ENCODE measurements around the gene PRRT3. TPM values are rescaled to one million over a fixed set of nuclear protein-coding genes. Genes with fewer than 3 reads are reported as not detected.

Gene PRRT3
- total and polyA plus RNA-seq, 9 of the 15 experiments (the other 6 are each of a cell fraction or from before 2014, with no cell fraction given) = 0.06 to 1.9 (median 1.2) TPM

- TF ChIP-seq MAX (CRISPR knock-in tag; IDR thresholded peaks at IDR 0.05) = peak; percentile 26; the same call in 1 of the 2 replicates
Measured at GRCh38 chr3:9980251-9980650, 28.0 kb upstream of the PRRT3 start (continued).

GRCh38 chr3:9978710-9979305, 26.6 kb upstream of the PRRT3 start:
- H3K9ac ChIP-seq (ENCODE audit: insufficient read depth in 1 of 2, low read depth in 2 of 2, low read length in 2 of 2) = peak overlapping the region; percentile 70 to 94; a peak in 3 of 4 replicates
- in situ Hi-C loops (cut with MboI) = no loop called here
- POLR2A ChIA-PET = interaction anchor here (0.6 to 4.6 kb wide), 9 partner anchors 8 to 858 kb away, joined by 3 to 53 read pairs (median 5); partner anchors contain the start of gene EMC3
- TF ChIP-seq DLX4 (CRISPR knock-in tag; IDR thresholded peaks at IDR 0.05) = no peak
- TF ChIP-seq ZBTB26 (CRISPR knock-in tag; IDR thresholded peaks at IDR 0.05) = peak; percentile 32; the same call in 1 of the 2 replicates
- TF ChIP-seq MAZ (CRISPR knock-in tag; conservative IDR thresholded peaks at IDR 0.05 in 1 of 2, IDR thresholded peaks at IDR 0.05 in 1 of 2) = 0 out of 4 replicates have a peak, but pooled peaks of 1 of the 2 experiments have one; percentile 24
- TF ChIP-seq OTX1 (CRISPR knock-in tag; IDR thresholded peaks at IDR 0.05) = 0 out of 2 replicates have a peak, but pooled peaks have one; percentile 8
- TF ChIP-seq HES1 (IDR thresholded peaks at IDR 0.05; ENCODE audit: low read depth) = peak; percentile 35; the same call in 1 of the 2 replicates
- TF ChIP-seq HMBOX1 (IDR thresholded peaks at IDR 0.05) = peak; percentile 56; the same call in 1 of the 2 replicates
- TF ChIP-seq RBM39 (optimal IDR thresholded peaks at IDR 0.05; ENCODE audit: low read depth, low read length) = no peak
- TF ChIP-seq RCOR1 (IDR thresholded peaks at IDR 0.05; ENCODE audit: borderline replicate concordance in 1 of 2, low read depth in 2 of 2, low read length in 2 of 2) = peak in 1 of 2 experiments; percentile 91; a peak in 2 of 4 replicates
- 0 out of 2 replicates have a peak, but pooled peaks have one; percentile 72 for TF ChIP-seq LARP7 (IDR thresholded peaks at IDR 0.05)
- peak; percentile 91 for TF ChIP-seq MTA2 (IDR thresholded peaks at IDR 0.05; ENCODE audit: low read depth)
- peak; percentile 93 for TF ChIP-seq STAT5A (IDR thresholded peaks at IDR 0.05; ENCODE audit: borderline replicate concordance, low read length)
- TF ChIP-seq KDM1A (IDR thresholded peaks at IDR 0.05) = peak; percentile 78
- no peak for TF ChIP-seq SRF (CRISPR knock-in tag; IDR thresholded peaks at IDR 0.05)
- TF ChIP-seq HMGN3 (IDR thresholded peaks at IDR 0.05; ENCODE audit: borderline replicate concordance, extremely low read depth, insufficient read length, low read depth, low read length) = no peak
- TF ChIP-seq HNRNPLL (IDR thresholded peaks at IDR 0.05; ENCODE audit: low read depth, low read length, poor library complexity, severe bottlenecking) = no peak

More at GRCh38 chr3:9978710-9979305, 26.6 kb upstream of the PRRT3 start:
- H3K27ac ChIP-seq (ENCODE audit: extremely low read depth, low read depth, low read length) = peak overlapping the region; percentile 99
- intact Hi-C loops (cut with micrococcal nuclease) = no loop called here
- DNase-seq (ENCODE audit: extremely low read depth in 1 of 4, low spot score in 3 of 4) (peak; percentile 31 to 85 (median 54)), FAIRE-seq (peak; percentile 75), ATAC-seq (peak; percentile 74)
- H3K36me3 ChIP-seq (ENCODE audit: control insufficient read depth, insufficient read depth, low read length) = peaks cover 63% of the 10 kb centered on the region
- peaks cover 75% of the 10 kb centered on the region for H3K79me2 ChIP-seq (ENCODE audit: control insufficient read depth, insufficient read depth, low read length)
- H3K4me2 ChIP-seq (ENCODE audit: insufficient read depth, low read length) = peak overlapping the region; percentile 73
- no peaks in the 10 kb centered on the region for H3K9me3 ChIP-seq (replicated peaks; ENCODE audit: control insufficient read depth, insufficient read depth, low read depth, low read length)
- H3K9me1 ChIP-seq (ENCODE audit: control insufficient read depth, insufficient read depth, low read length) = no peaks in the 10 kb centered on the region
- no TSS peak for BruUV-seq (replicated peaks)
- H4K20me1 ChIP-seq (replicated peaks; ENCODE audit: control insufficient read depth, insufficient read depth, low read length) = no peaks in the 10 kb centered on the region
- 6% methylated on average over 8 of the region's 8 CpGs for WGBS (ENCODE audit: insufficient coverage, low coverage, missing lambda C conversion rate)
- H3K27me3 ChIP-seq (ENCODE audit: control insufficient read depth in 2 of 2, insufficient read depth in 2 of 2, low read length in 2 of 2) = no peaks in the 10 kb centered on the region
- no peak overlapping the region for H3K4me3 ChIP-seq
- peaks cover 43 to 45% of the 10 kb centered on the region in 2 experiments for H3K4me1 ChIP-seq (replicated peaks in 1 of 2; ENCODE audit: control insufficient read depth in 2 of 2, insufficient read depth in 2 of 2, low read length in 2 of 2)
- peak overlapping the region; percentile 32 for H2AFZ ChIP-seq (ENCODE audit: low read depth, low read length)
- CTCF ChIA-PET (ENCODE audit: low intra/inter-chr PET ratio) = no interaction called here

Measured in K562 (cell line).